HG03460 (cell line): ENCODE results near the gene PKNOX2.

Experiments used
- ATAC-seq: cut with Tn5 transposase; IDR thresholded peaks from one replicate; pipeline ENCODE4 v1.9.1; 2021; ENCODE audit not compliant: unreplicated experiment

The PKNOX2 gene

GRCh38 chr11:125281831-125282595 is 117.5 kb downstream of the PKNOX2 start:
- no peak for ATAC-seq

DNA sequence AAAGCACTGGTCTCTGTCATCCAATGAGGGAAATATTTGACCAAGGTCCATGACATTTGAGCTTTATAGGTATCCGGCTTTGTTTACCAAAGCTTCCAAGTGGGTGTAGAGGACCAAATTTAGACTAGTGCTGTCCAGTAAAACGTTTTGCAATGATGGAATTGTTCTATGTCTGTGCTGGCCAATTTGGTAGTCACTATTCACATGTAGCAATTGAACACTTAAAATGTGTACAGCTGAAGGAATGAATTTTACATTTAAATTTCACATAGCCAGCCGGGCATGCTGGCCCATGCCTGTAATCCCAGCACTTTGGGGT is 118.0 kb downstream of the PKNOX2 start:
- no peak for ATAC-seq

GRCh38 chr11:125284245-125284850 is 119.8 kb downstream of the PKNOX2 start:
- ATAC-seq = no peak

DNA sequence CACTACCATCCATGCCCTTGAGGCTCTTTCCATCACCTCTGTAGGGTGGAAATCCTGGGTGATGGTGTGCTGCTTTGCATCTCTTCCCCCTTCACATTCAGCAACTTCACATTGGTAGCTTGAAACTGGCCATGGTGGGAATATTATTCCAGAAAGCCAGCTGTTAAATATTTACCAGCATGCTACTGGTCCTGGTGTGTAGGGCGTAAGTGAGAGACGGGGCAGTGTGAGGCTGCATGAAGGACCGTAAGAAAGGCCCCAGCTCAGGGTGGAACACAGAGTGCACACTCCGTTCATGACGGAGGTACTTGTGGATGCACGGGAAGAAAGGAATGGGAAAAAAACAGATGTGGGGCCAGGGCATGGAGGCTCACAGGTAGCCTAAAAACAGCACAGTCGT is 121.3 kb downstream of the PKNOX2 start:
- ATAC-seq = no peak

- ATAC-seq = no peak
These were observed 121.9 kb downstream of the PKNOX2 start for GRCh38 chr11:125286486-125286885.

- ATAC-seq = no peak
These were observed 123.1 kb downstream of the PKNOX2 start for GRCh38 chr11:125287491-125288210.

- no peak for ATAC-seq
These were observed 125.0 kb downstream of the PKNOX2 start for GRCh38 chr11:125289419-125290098.

- no peak for ATAC-seq
These were observed 125.7 kb downstream of the PKNOX2 start for GRCh38 chr11:125290263-125290662.

- no peak for ATAC-seq
These were observed 127.5 kb downstream of the PKNOX2 start for GRCh38 chr11:125292100-125292499.

DNA sequence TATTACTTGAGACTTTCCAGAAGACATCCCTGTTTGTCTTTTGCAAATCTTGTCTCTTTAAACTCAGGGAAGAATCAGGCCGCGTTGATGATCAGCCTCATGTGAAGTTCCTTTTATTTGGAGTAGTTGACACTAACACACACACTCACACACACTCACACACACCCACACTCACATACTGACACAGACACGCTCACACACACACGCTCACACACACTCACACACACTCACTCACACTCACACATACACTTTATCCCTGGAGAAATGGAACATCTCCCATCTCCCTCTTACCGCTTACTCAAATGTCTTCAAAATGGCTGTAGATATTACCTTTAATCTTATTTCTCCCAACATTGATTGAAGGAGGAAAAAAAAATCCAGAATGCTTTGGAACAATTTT is 129.0 kb downstream of the PKNOX2 start:
- no peak for ATAC-seq

GRCh38 chr11:125295931-125296330 is 131.4 kb downstream of the PKNOX2 start:
- ATAC-seq = no peak

GRCh38 chr11:125297346-125297915 is 132.9 kb downstream of the PKNOX2 start:
- no peak for ATAC-seq

GRCh38 chr11:125299061-125299615 is 134.6 kb downstream of the PKNOX2 start:
- no peak for ATAC-seq

GRCh38 chr11:125299821-125300220 is 135.3 kb downstream of the PKNOX2 start:
- no peak for ATAC-seq

GRCh38 chr11:125300791-125301218 is 136.3 kb downstream of the PKNOX2 start:
- no peak for ATAC-seq

GRCh38 chr11:125301346-125301745 is 136.8 kb downstream of the PKNOX2 start:
- ATAC-seq = no peak

DNA sequence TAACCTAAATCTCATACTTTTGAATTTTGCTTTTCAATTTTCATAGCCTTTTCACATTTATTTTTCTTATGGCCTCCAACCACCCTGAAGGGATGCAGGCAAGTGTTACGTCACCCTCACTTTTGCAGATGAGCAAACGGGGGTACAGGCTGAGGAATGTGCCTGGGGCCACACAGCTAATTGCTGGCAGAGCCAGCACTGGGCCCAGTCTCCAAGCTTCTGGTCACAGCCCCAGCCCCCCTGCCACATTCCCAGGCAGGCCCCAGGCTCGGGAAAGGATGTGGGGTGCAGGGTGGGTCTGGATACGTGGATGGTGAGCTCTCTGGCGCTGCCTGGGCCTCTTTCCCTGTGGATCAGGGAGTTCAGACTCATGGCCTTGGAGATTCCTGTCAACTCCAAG is 138.6 kb downstream of the PKNOX2 start:
- no peak for ATAC-seq

DNA sequence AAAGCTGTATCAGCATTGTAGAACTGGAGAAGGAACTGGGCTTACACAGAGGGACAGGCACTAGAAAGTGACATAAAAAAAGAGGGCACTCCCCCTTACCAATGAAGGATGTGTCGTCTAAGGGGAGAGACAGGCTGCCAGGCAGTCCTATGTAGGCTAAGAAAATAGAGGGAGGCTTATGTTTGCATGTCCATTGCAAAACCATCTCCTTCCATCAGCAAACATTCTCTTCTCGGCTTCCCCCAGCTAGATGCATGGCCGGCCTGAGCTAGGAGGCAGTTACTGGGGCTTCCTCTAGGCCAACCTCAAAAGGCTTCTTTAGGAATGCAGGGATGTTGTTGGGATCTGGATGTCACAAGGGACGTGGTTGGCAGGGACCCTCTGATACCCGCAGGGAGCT is 139.1 kb downstream of the PKNOX2 start:
- no peak for ATAC-seq

DNA sequence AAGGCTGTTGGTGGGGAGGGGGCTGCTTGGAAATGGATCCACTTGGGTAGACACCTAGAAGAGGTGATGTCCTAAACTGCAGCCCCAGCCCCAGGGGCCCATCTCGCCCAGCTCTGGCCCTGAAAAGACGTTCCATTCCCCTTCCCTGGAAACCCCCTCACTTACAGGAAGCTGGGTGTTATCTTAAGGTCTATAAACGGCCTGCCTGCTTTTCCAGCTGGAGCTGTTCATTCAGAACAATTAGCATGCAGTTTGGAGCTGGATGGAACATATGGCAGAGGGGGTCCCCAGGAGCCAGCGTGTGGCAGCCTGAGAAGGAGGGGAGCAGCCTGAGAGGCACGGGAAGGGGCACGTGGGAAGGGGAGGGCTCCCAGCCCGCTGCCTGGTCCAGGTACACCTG is 139.6 kb downstream of the PKNOX2 start:
- no peak for ATAC-seq

DNA sequence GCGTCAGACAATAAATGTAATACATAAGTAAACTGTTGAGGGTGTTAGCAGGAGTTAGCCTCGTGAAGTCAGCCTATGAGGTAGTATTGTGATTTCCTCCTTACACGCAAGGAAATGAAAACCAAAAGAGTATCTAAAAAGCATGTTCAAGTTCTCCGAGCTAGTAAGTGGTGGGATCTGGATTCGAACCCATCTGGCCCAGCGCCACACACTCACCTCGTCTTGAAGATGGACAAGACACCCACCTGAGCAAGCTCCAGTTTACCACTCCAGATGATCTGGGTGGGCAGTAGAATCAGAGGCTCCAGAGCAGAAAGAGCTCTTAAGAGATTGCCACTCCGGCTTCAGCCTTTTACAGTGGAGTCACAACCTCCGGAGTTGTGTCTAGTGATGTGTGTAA is 140.3 kb downstream of the PKNOX2 start:
- no peak for ATAC-seq

DNA sequence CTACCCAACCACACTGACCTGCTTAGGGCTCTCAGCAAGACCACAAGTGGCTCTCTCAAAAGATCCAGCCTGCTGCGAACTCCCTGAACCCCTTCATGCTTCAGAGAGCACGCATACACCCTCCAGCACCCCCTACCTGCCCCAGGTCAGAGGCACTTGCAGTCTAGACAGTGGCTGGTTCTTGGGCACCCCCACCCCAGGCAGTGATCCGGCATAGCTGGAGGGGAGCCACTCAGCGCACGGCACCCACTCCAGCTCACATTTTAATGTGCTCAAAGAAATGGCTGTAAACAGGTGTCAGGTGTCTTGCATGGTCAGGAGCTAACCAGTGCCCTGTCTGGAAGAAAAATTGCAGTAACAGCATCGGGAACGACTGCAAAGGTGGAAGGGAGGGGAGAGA is 140.8 kb downstream of the PKNOX2 start:
- no peak for ATAC-seq
